Ovary (tissue), 9 donors: ENCODE results near the gene TOR1B. TPM values are rescaled to one million over a fixed set of nuclear protein-coding genes. Genes with fewer than 3 reads are reported as not detected.
"Not testable (repeated sequence)": the region's sequence is repeated elsewhere in the genome, so short reads cannot be mapped to it uniquely, and the experiment has no call there.

Experiments
- DNase-seq, 5 donors: peaks; one replicate each; pipeline ENCODE4 v3.0.0-alpha.2; 2019 to 2020
- H3K27ac ChIP-seq, 2 donors: fragments of 200-600 bp; one replicate each; pipeline versions ENCODE4 v1.5.1 to v1.8.0; 2019 to 2022
- H3K27me3 ChIP-seq: fragments of 200-600 bp; one replicate; pipeline ENCODE4 v1.8.0; 2022
- H3K36me3 ChIP-seq: fragments of 200-600 bp; sonication (generic); one replicate; pipeline ENCODE4 v1.5.1; 2019
- H3K4me1 ChIP-seq: one replicate; pipeline ENCODE4 v1.8.1; 2013; ENCODE audit warnings: mild to moderate bottlenecking, moderate library complexity; ENCODE audit not compliant: insufficient read depth
- H3K4me3 ChIP-seq: fragments of 200-600 bp; sonication (generic); one replicate; pipeline ENCODE4 v1.5.1; 2017
- H3K9me3 ChIP-seq, 2 donors: fragments of 200-600 bp in 1 of 2; sonication (generic) in 1 of 2; one replicate each; pipeline versions ENCODE4 v1.5.1 to v1.8.1; 2013 to 2019; ENCODE audit warnings: mild to moderate bottlenecking in 1 of 2, moderate library complexity in 1 of 2
- CTCF ChIP-seq, 3 donors: fragments of 450-650 bp in 2 of 3; fragments of 200-600 bp in 1 of 3; IDR thresholded peaks; one replicate each; pipeline versions ENCODE4 v1.5.1 to v1.8.0; 2016 to 2022; ENCODE audit warnings: antibody characterized with exemption in 3 of 3, mild to moderate bottlenecking in 1 of 3
- EP300 ChIP-seq: sonication (generic); formaldehyde crosslinking; IDR thresholded peaks from one replicate; pipeline ENCODE4 v1.6.1; 2017; ENCODE audit warnings: antibody characterized with exemption
- POLR2A ChIP-seq: fragments of 450-650 bp; IDR thresholded peaks from one replicate; pipeline ENCODE4 v1.6.1; 2017; ENCODE audit warnings: antibody characterized with exemption, mild to moderate bottlenecking, moderate library complexity
- WGBS, 3 donors: extraction: QIAGEN DNeasy Blood & Tissue Kit in 1 of 3; methylation state at CpG; one replicate each; pipeline versions ENCODE4 v1.1.5 to v1.1.7; 2013 to 2017; 5-methylcytosine and 5-hydroxymethylcytosine counted together
- intact Hi-C, 4 donors: fragments of 100-400 bp; cut with DNase I; formaldehyde crosslinking; loops; one replicate each; pipeline versions ENCODE4 v1.11.0 to v1.15.1; 2022 to 2023
- polyA plus RNA-seq, 2 donors: library from polyadenylated mRNA; stranded (reverse); fragments of 200-250 nt in 1 of 2; fragments of 350-450 nt in 1 of 2; fragmentation: Illumina TruSeq in 1 of 2; extraction: RNeasy Lipid Tissue Mini Kit (QIAGEN cat#74804) in 1 of 2; gene quantifications; one replicate each; pipeline ENCODE4 v1.2.3, GENCODE V29; 2013 to 2014
- total RNA-seq, 7 donors: library from RNA; depleted of rRNA in 2 of 7; stranded (reverse); fragments of >200 nt in 2 of 7; fragmentation: NEBNext Ultra II Directional in 3 of 7; extraction: Animal tissue kit (Norgen Biotek cat#: 25700) in 3 of 7; gene quantifications; one replicate each; pipeline versions ENCODE4 v1.1.0 to v1.2.4, GENCODE V29; 2016 to 2023
- donor health status: DM: no; HTN: no; CAD: no; lungs with moderate emphysema.
- donor health status: DM: no; HTN: no; CAD: no.
- donor health status: Bipolar disorder and iron deficiency.
- donor health status: DM: yes; HTN: yes; CAD: no.
- donor health status: DM: no; HTN: no; CAD: no.
- donor health status: DM: yes; HTN: yes; CAD: no.

The TOR1B gene
- total and polyA plus RNA-seq, 9 donors, result 12.2 to 27.5 (median 16.9) TPM

GRCh38 chr9:129759319-129759718 lies 43.7 kb upstream of the TOR1B start:
- 72 to 87% (median 84%) methylated on average over 4 of the region's 4 CpGs for WGBS, 3 donors
- no peak for DNase-seq
- no peaks in the 10 kb centered on the region for H3K36me3 ChIP-seq
- TF ChIP-seq POLR2A, result no peak
- TF ChIP-seq EP300, result no peak
- TF ChIP-seq CTCF (IDR thresholded peaks at IDR 0.05), result no peak
- H3K4me3 ChIP-seq, result no peak overlapping the region
- intact Hi-C loops, result no loop called here
- no peaks in the 10 kb centered on the region for H3K9me3 ChIP-seq
- peaks cover 8% of the 10 kb centered on the region for H3K4me1 ChIP-seq
- H3K27me3 ChIP-seq, result no peaks in the 10 kb centered on the region
- H3K27ac ChIP-seq, result no peak overlapping the region

- Histone ChIP-seq H3K4me1 (peaks cover 8% of the 10 kb centered on the region), H3K4me3 (no peak overlapping the region), H3K36me3 (no peaks in the 10 kb centered on the region), H3K27ac (no peak overlapping the region), H3K9me3 (no peaks in the 10 kb centered on the region), H3K27me3 (no peaks in the 10 kb centered on the region)
- WGBS, 3 donors, result 72 to 84% (median 81%) methylated on average over 13 of the region's 13 CpGs
- TF ChIP-seq CTCF (IDR thresholded peaks at IDR 0.05) (no peak), EP300 (no peak)
- intact Hi-C loops, result loop anchor here in 1 of 4 donors (5.0 kb wide), 1 partner anchor 48 kb away; no protein-coding TSS in a partner anchor
- no peak for DNase-seq
Measured at GRCh38 chr9:129759804-129760502, 43.0 kb upstream of the TOR1B start.

GRCh38 chr9:129760784-129761183 lies 42.2 kb upstream of the TOR1B start:
- not testable (repeated sequence) for H3K27ac ChIP-seq, H3K4me1 ChIP-seq, DNase-seq, H3K36me3 ChIP-seq, H3K27me3 ChIP-seq, H3K9me3 ChIP-seq, H3K4me3 ChIP-seq
- WGBS, 3 donors, result 88 to 91% (median 89%) methylated on average over 7 of the region's 7 CpGs
- intact Hi-C loops, result loop anchor here in 1 of 4 donors (5.0 kb wide), 1 partner anchor 48 kb away; no protein-coding TSS in a partner anchor

- Histone ChIP-seq H3K4me3 (no peak overlapping the region), H3K9me3 (no peaks in the 10 kb centered on the region), H3K27me3 (no peaks in the 10 kb centered on the region), H3K4me1 (peaks cover 8% of the 10 kb centered on the region), H3K27ac (peak overlapping the region; percentile 30 to 46), H3K36me3 (no peaks in the 10 kb centered on the region)
- peak; percentile 71 to 81 (median 72) for DNase-seq
- intact Hi-C loops, result loop anchor here in 1 of 4 donors (5.0 kb wide), 1 partner anchor 49 kb away; no protein-coding TSS in a partner anchor
- whole genome bisulfite sequencing, 3 donors, result 36 to 41% (median 38%) methylated on average over 11 of the region's 11 CpGs
- TF ChIP-seq EP300 (no peak), POLR2A (no peak), CTCF (IDR thresholded peaks at IDR 0.05) (no peak)
Measured at GRCh38 chr9:129761293-129761900, 41.6 kb upstream of the TOR1B start.

- Histone ChIP-seq H3K9me3 (no peaks in the 10 kb centered on the region), H3K36me3 (no peaks in the 10 kb centered on the region), H3K27me3 (no peaks in the 10 kb centered on the region), H3K4me1 (peaks cover 8% of the 10 kb centered on the region), H3K4me3 (no peak overlapping the region), H3K27ac (peak overlapping the region in 1 of 2 donors; percentile 46)
- WGBS, 3 donors, result 8 to 13% (median 11%) methylated on average over 6 of the region's 6 CpGs
- TF ChIP-seq CTCF (IDR thresholded peaks at IDR 0.05) (no peak), EP300 (no peak), POLR2A (no peak)
- intact Hi-C loops, result loop anchor here in 1 of 4 donors (5.0 kb wide), 1 partner anchor 50 kb away; no protein-coding TSS in a partner anchor
- DNase-seq, result no peak
Measured at GRCh38 chr9:129761901-129762369, 41.0 kb upstream of the TOR1B start.

GRCh38 chr9:129762370-129762984 lies 40.5 kb upstream of the TOR1B start:
- peak overlapping the region in 1 of 2 donors; percentile 34 for H3K27ac ChIP-seq
- H3K9me3 ChIP-seq, H3K27me3 ChIP-seq, H3K4me3 ChIP-seq, H3K36me3 ChIP-seq, H3K4me1 ChIP-seq: not testable (repeated sequence)
- DNase-seq, result peak in 2 of 5 donors; percentile 30 to 55
- WGBS, 3 donors, result 47 to 51% (median 47%) methylated on average over 13 of the region's 13 CpGs
- intact Hi-C loops, result loop anchor here in 1 of 4 donors (5.0 kb wide), 1 partner anchor 50 kb away; no protein-coding TSS in a partner anchor
